ENCODE measurements around the gene LHFPL2.

The LHFPL2 gene

DNA sequence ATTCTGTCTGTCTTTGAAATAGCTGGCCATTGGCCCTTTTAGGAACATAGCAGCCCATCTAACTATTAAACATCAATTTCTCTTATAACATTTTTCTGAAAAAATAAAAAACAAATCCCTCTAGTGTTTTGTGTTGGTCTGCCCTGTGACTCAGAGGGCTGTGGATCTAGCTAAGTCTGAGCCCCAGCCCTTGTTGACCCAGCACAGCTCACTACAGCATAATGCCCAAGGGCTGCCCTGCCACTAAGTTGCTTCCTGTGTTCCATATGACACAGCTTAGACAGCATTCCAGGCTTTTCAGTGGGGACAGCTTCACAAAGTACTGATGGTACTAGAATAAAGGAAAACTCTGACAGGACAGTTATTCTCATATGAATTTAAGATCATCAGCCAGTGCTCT lies 152.2 kb downstream of the LHFPL2 start:
- Histone ChIP-seq H3K4me1 (ENCODE audit: control insufficient read depth, low read depth, low read length) (peaks cover 24% of the 10 kb centered on the region), H3K23ac (ENCODE audit: low read length) (no peak overlapping the region), H4K8ac (ENCODE audit: low read depth, low read length) (no peak overlapping the region), H3K79me1 (ENCODE audit: low read length) (peaks cover 23% of the 10 kb centered on the region), H2BK120ac (ENCODE audit: low read depth, low read length) (no peak overlapping the region), H3K79me2 (ENCODE audit: control insufficient read depth, insufficient read depth, low read length) (peaks cover 4% of the 10 kb centered on the region), H2BK15ac (replicated peaks; ENCODE audit: low read depth) (no peak overlapping the region), H3K27ac (ENCODE audit: low read depth, low read length) (no peak overlapping the region), H3K56ac (ENCODE audit: low read length) (no peak overlapping the region), H3K36me3 (ENCODE audit: control insufficient read depth, insufficient read depth, low read length) (no peaks in the 10 kb centered on the region), H2AK5ac (ENCODE audit: low read length) (peak overlapping the region; percentile 25), H3K4ac (ENCODE audit: low read depth, low read length) (no peak overlapping the region), H3K4me2 (ENCODE audit: low read length) (no peak overlapping the region), H3K18ac (ENCODE audit: low read length) (peak overlapping the region; percentile 20), H3K4me3 (ENCODE audit: low read length) (no peak overlapping the region), H3K27me3 (ENCODE audit: insufficient read depth, low read length, poor library complexity) (no peaks in the 10 kb centered on the region), H2BK5ac (ENCODE audit: low read length) (no peak overlapping the region), H4K5ac (ENCODE audit: low read length) (no peak overlapping the region), H3K9ac (ENCODE audit: low read length) (no peak overlapping the region)
- peak; percentile 50 for DNase-seq

GRCh38 chr5:78495800-78496199 lies 152.8 kb downstream of the LHFPL2 start:
- no peak overlapping the region for H2BK15ac ChIP-seq (replicated peaks; ENCODE audit: low read depth)
- H3K27ac ChIP-seq (ENCODE audit: low read depth, low read length): no peak overlapping the region
- no CpG with 5 or more reads among the region's 6 CpGs for WGBS (ENCODE audit: extremely low coverage, insufficient coverage, low lambda C conversion rate)
- H3K9ac ChIP-seq (ENCODE audit: low read length): no peak overlapping the region
- peaks cover 4% of the 10 kb centered on the region for H3K79me2 ChIP-seq (ENCODE audit: control insufficient read depth, insufficient read depth, low read length)
- no peak overlapping the region for H3K23ac ChIP-seq (ENCODE audit: low read length)
- H4K5ac ChIP-seq (ENCODE audit: low read length): no peak overlapping the region
- H3K4me1 ChIP-seq (ENCODE audit: control insufficient read depth, low read depth, low read length): peaks cover 24% of the 10 kb centered on the region
- no peak overlapping the region for H3K56ac ChIP-seq (ENCODE audit: low read length)
- H2AK5ac ChIP-seq (ENCODE audit: low read length): no peak overlapping the region
- no peak overlapping the region for H3K4me3 ChIP-seq (ENCODE audit: low read length)
- H3K36me3 ChIP-seq (ENCODE audit: control insufficient read depth, insufficient read depth, low read length): no peaks in the 10 kb centered on the region
- H3K4me2 ChIP-seq (ENCODE audit: low read length): no peak overlapping the region
- DNase-seq: peak; percentile 75
- no peak overlapping the region for H2BK120ac ChIP-seq (ENCODE audit: low read depth, low read length)
- H4K8ac ChIP-seq (ENCODE audit: low read depth, low read length): no peak overlapping the region
- peak overlapping the region; percentile 20 for H3K18ac ChIP-seq (ENCODE audit: low read length)
- no peaks in the 10 kb centered on the region for H3K27me3 ChIP-seq (ENCODE audit: insufficient read depth, low read length, poor library complexity)
- H3K4ac ChIP-seq (ENCODE audit: low read depth, low read length): no peak overlapping the region
- peaks cover 23% of the 10 kb centered on the region for H3K79me1 ChIP-seq (ENCODE audit: low read length)
- no peak overlapping the region for H2BK5ac ChIP-seq (ENCODE audit: low read length)

- Histone ChIP-seq H2AK5ac (ENCODE audit: low read length) (no peak overlapping the region), H3K23ac (ENCODE audit: low read length) (no peak overlapping the region), H3K27me3 (ENCODE audit: insufficient read depth, low read length, poor library complexity) (no peaks in the 10 kb centered on the region), H3K27ac (ENCODE audit: low read depth, low read length) (no peak overlapping the region), H2BK120ac (ENCODE audit: low read depth, low read length) (no peak overlapping the region), H3K79me1 (ENCODE audit: low read length) (peaks cover 15% of the 10 kb centered on the region), H3K9ac (ENCODE audit: low read length) (no peak overlapping the region), H3K4me2 (ENCODE audit: low read length) (no peak overlapping the region), H4K5ac (ENCODE audit: low read length) (no peak overlapping the region), H3K4me1 (ENCODE audit: control insufficient read depth, low read depth, low read length) (peaks cover 14% of the 10 kb centered on the region), H2BK15ac (replicated peaks; ENCODE audit: low read depth) (no peak overlapping the region), H3K18ac (ENCODE audit: low read length) (no peak overlapping the region), H3K79me2 (ENCODE audit: control insufficient read depth, insufficient read depth, low read length) (peaks cover 4% of the 10 kb centered on the region), H3K36me3 (ENCODE audit: control insufficient read depth, insufficient read depth, low read length) (peaks cover 2% of the 10 kb centered on the region), H2BK5ac (ENCODE audit: low read length) (no peak overlapping the region), H4K8ac (ENCODE audit: low read depth, low read length) (no peak overlapping the region), H3K4me3 (ENCODE audit: low read length) (no peak overlapping the region), H3K4ac (ENCODE audit: low read depth, low read length) (no peak overlapping the region), H3K56ac (ENCODE audit: low read length) (no peak overlapping the region)
- DNase-seq: no peak
- no CpG with 5 or more reads among the region's 7 CpGs for WGBS (ENCODE audit: extremely low coverage, insufficient coverage, low lambda C conversion rate)
These were observed 155.9 kb downstream of the LHFPL2 start for GRCh38 chr5:78492650-78493049.

DNA sequence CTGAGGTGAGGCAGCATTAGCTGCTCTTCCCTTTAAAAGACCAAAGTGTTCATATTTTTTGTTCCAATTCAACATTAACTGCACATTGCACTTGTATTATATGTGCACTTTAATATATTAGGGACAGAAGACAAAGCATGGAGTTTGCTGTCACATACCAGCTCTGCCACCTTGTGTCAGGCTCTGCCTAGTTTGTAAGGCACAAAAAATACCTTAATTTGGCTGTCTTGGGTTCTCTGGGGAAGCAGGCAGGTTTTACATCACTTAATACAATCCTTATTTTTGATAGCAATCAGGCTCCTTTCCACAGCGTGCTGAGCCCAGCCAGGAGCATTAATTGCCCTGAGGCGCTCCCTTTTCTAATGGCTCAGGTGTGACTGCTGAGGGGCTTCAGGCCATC lies 156.3 kb downstream of the LHFPL2 start:
- H4K8ac ChIP-seq (ENCODE audit: low read depth, low read length): no peak overlapping the region
- no peak overlapping the region for H2BK15ac ChIP-seq (replicated peaks; ENCODE audit: low read depth)
- H3K36me3 ChIP-seq (ENCODE audit: control insufficient read depth, insufficient read depth, low read length): peaks cover 2% of the 10 kb centered on the region
- H3K23ac ChIP-seq (ENCODE audit: low read length): no peak overlapping the region
- peaks cover 4% of the 10 kb centered on the region for H3K79me2 ChIP-seq (ENCODE audit: control insufficient read depth, insufficient read depth, low read length)
- H3K27me3 ChIP-seq (ENCODE audit: insufficient read depth, low read length, poor library complexity): no peaks in the 10 kb centered on the region
- H2AK5ac ChIP-seq (ENCODE audit: low read length): no peak overlapping the region
- H3K56ac ChIP-seq (ENCODE audit: low read length): no peak overlapping the region
- WGBS (ENCODE audit: extremely low coverage, insufficient coverage, low lambda C conversion rate): no CpG with 5 or more reads among the region's 2 CpGs
- no peak overlapping the region for H3K18ac ChIP-seq (ENCODE audit: low read length)
- H4K5ac ChIP-seq (ENCODE audit: low read length): no peak overlapping the region
- peaks cover 14% of the 10 kb centered on the region for H3K4me1 ChIP-seq (ENCODE audit: control insufficient read depth, low read depth, low read length)
- no peak overlapping the region for H3K4me2 ChIP-seq (ENCODE audit: low read length)
- H2BK120ac ChIP-seq (ENCODE audit: low read depth, low read length): no peak overlapping the region
- H3K4me3 ChIP-seq (ENCODE audit: low read length): no peak overlapping the region
- no peak overlapping the region for H3K9ac ChIP-seq (ENCODE audit: low read length)
- H3K79me1 ChIP-seq (ENCODE audit: low read length): peaks cover 14% of the 10 kb centered on the region
- H3K27ac ChIP-seq (ENCODE audit: low read depth, low read length): no peak overlapping the region
- no peak for DNase-seq
- no peak overlapping the region for H3K4ac ChIP-seq (ENCODE audit: low read depth, low read length)
- no peak overlapping the region for H2BK5ac ChIP-seq (ENCODE audit: low read length)

DNA sequence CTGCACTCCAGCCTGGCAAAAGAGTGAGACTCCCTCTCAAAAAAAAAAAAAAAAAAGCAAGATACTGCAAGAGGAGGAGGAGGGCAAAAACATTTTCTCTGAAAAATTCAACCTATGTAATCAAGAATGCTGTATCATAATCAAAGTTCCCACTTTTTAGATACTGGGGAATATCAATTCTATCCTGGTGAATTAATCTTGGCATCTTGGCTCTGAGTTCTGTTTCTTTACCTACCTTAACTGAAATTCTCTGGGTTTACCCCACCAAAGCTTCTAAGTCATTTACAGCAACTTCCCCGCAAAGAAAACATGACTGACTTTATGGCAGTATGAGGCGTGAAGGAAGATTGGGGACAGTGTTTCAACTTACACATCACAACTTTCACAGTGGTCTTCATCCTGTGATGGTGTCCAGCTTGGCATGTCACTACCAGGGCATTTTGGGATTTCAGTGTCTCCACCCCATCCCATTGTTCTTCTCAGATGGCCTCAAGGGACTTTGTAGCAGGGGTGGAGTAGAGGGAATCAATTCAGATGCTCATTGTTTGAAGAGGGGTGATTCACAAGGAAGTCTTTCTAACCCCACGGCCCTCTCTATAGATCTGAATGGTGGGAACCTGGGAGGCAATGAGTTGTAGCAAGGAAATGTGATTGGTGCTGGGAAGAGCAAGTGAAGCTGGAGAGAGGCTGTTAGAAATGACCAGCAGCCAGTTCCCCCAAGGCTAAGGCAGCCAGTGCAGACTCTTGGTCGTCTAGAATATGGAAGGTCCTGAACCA lies 157.7 kb downstream of the LHFPL2 start:
- Histone ChIP-seq H3K27me3 (ENCODE audit: insufficient read depth, low read length, poor library complexity) (no peaks in the 10 kb centered on the region), H3K4ac (ENCODE audit: low read depth, low read length) (no peak overlapping the region), H4K8ac (ENCODE audit: low read depth, low read length) (no peak overlapping the region), H2BK5ac (ENCODE audit: low read length) (no peak overlapping the region), H4K5ac (ENCODE audit: low read length) (no peak overlapping the region), H3K79me2 (ENCODE audit: control insufficient read depth, insufficient read depth, low read length) (peaks cover 4% of the 10 kb centered on the region), H3K4me2 (ENCODE audit: low read length) (no peak overlapping the region), H3K23ac (ENCODE audit: low read length) (no peak overlapping the region), H3K4me1 (ENCODE audit: control insufficient read depth, low read depth, low read length) (peaks cover 7% of the 10 kb centered on the region), H3K36me3 (ENCODE audit: control insufficient read depth, insufficient read depth, low read length) (peaks cover 2% of the 10 kb centered on the region), H3K79me1 (ENCODE audit: low read length) (peaks cover 6% of the 10 kb centered on the region), H2BK120ac (ENCODE audit: low read depth, low read length) (no peak overlapping the region), H3K4me3 (ENCODE audit: low read length) (no peak overlapping the region), H3K18ac (ENCODE audit: low read length) (no peak overlapping the region), H3K27ac (ENCODE audit: low read depth, low read length) (no peak overlapping the region), H3K56ac (ENCODE audit: low read length) (no peak overlapping the region), H2BK15ac (replicated peaks; ENCODE audit: low read depth) (no peak overlapping the region), H3K9ac (ENCODE audit: low read length) (no peak overlapping the region), H2AK5ac (ENCODE audit: low read length) (no peak overlapping the region)
- WGBS (ENCODE audit: extremely low coverage, insufficient coverage, low lambda C conversion rate): no CpG with 5 or more reads among the region's 4 CpGs
- DNase-seq: peak; percentile 61

DNA sequence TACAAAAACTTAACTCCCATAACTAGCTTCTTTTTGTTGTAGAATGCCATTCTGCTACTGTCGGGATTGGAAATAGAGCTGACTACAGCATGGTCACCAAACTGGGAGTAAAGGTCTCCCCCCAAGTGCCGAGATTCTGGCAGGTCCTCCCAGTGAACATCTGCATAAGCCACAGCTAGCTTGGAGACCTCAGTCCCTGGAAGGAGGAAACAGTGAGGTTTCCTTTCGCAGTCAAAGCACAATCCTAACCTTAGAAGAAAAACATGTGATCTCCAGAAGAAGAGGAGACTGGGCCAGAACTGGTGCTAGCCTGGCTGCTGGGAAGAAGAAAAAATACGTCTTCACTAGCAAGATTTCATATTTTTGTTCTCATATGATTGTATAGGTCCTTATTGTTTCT lies 160.7 kb downstream of the LHFPL2 start:
- H3K4me3 ChIP-seq (ENCODE audit: low read length): no peak overlapping the region
- no peak overlapping the region for H3K23ac ChIP-seq (ENCODE audit: low read length)
- no peak overlapping the region for H3K9ac ChIP-seq (ENCODE audit: low read length)
- H3K79me2 ChIP-seq (ENCODE audit: control insufficient read depth, insufficient read depth, low read length): no peaks in the 10 kb centered on the region
- no peak overlapping the region for H3K4ac ChIP-seq (ENCODE audit: low read depth, low read length)
- no peak overlapping the region for H3K4me2 ChIP-seq (ENCODE audit: low read length)
- no peak overlapping the region for H2BK120ac ChIP-seq (ENCODE audit: low read depth, low read length)
- H2AK5ac ChIP-seq (ENCODE audit: low read length): no peak overlapping the region
- no peak overlapping the region for H2BK15ac ChIP-seq (replicated peaks; ENCODE audit: low read depth)
- H3K4me1 ChIP-seq (ENCODE audit: control insufficient read depth, low read depth, low read length): no peaks in the 10 kb centered on the region
- H3K79me1 ChIP-seq (ENCODE audit: low read length): peaks cover 1% of the 10 kb centered on the region
- no peaks in the 10 kb centered on the region for H3K27me3 ChIP-seq (ENCODE audit: insufficient read depth, low read length, poor library complexity)
- DNase-seq: no peak
- no peak overlapping the region for H4K5ac ChIP-seq (ENCODE audit: low read length)
- peaks cover 2% of the 10 kb centered on the region for H3K36me3 ChIP-seq (ENCODE audit: control insufficient read depth, insufficient read depth, low read length)
- H3K18ac ChIP-seq (ENCODE audit: low read length): no peak overlapping the region
- no peak overlapping the region for H4K8ac ChIP-seq (ENCODE audit: low read depth, low read length)
- no peak overlapping the region for H3K56ac ChIP-seq (ENCODE audit: low read length)
- no peak overlapping the region for H2BK5ac ChIP-seq (ENCODE audit: low read length)
- WGBS (ENCODE audit: extremely low coverage, insufficient coverage, low lambda C conversion rate): no CpG with 5 or more reads among the region's 4 CpGs
- no peak overlapping the region for H3K27ac ChIP-seq (ENCODE audit: low read depth, low read length)
